Endometrium (tissue), 2 donors: ENCODE results near the gene CERS1.

Source experiments
- FAIRE-seq: peaks from 2 replicates; lab custom pipeline; 2012; peaks lifted over from hg19 to GRCh38; lab: Jason Lieb, UNC
- donor health status: control.
- donor health status: control.

The CERS1 gene

DNA sequence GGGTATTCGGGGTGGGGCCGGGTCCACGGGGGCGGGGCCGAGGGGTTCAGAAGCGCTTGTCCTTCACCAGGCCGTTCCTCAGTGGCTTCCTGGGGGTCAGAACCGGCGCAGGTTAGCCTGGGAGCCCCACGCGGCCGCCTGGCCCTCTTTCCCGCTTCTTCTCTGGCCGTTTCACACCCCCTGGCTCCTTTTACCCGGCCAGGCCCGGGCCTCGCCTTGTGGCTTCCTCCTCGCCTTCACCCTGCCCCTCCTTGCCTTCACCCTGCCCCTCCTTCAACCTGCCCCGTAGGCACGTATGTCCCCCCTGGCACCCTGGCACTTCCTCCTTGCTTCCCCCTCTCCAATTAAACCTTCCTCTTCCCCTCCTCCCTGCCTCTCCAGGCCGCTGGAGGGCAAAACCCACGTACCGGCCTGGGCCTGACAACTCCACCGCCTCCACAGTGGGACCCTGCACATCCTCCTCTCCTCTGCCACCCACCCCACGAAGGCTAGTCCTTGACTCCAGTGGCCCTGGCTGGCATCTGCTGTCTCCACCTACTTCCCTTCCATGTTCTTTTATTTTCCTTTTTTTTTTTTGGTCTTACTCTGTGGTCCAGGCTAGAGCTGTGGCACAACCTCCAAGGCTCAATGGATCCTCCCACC, 25.3 kb downstream of the CERS1 start:
- no peak for FAIRE-seq

DNA sequence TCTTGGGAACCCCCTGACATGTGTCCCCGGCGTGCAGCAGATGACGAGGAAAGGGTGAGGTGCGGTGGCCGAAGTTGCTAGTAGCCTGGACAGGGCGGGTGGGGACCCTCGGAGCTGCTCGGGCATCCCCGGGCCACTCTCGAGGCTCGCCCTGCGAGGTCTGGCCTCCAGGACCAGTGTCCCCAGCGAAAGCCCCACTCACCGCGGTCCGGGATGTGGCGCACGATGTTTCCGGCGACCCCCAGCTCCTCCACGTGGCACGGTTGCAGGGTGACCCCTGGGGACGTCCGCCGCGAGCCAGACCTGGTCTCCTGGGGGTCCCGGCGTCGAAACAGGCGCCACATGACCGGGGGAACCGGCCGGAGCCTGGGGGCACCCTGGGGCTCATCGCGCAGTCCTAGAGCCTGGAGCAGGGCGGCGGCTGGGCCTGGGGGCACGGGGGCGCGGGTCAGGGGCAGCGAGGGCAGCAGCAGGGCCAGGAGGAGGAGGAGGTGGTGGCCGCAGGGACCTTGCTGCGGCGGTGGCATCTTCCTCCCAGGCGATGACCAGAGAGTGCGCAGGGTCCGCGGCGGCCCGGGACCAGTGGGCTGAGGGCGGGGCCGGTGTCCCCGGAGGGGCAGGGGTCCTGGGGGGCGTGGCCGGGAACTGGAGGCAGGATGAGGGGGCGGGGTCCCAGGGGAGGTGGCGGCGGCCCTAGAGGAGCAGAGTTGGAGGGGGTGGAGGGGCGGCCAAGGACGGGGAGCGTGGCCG, 26.0 kb downstream of the CERS1 start:
- FAIRE-seq: no peak

DNA sequence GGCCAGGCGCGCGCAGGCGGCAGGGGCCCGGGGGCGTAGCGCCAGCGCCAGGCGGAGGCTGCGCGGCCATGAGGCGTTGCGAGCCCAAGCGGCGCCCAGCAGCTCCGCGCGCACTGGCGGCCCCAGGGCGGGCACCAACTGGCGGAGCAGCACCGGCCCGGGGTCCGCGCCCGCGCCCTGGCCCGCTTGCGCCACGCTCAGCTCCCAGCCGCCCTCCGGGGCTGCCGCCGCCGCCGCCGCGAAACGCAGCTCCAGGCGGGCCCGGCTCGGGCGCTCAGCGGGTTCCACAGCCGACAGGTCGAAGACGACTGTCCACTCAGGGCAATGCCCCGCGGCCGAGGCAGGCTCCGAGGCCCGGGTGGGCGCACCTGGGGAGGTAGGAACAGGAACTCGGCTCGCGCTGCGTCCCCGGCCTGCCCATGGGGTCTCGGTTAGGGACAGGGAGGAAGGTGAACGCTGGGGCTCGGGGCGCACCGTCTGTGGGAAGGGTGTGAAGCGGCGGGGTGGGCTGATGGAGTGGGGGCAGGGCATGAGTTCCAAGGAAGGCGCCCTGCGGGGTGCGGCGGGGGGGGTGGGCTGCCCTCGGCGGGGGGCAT, 26.8 kb downstream of the CERS1 start:
- FAIRE-seq: no peak

DNA sequence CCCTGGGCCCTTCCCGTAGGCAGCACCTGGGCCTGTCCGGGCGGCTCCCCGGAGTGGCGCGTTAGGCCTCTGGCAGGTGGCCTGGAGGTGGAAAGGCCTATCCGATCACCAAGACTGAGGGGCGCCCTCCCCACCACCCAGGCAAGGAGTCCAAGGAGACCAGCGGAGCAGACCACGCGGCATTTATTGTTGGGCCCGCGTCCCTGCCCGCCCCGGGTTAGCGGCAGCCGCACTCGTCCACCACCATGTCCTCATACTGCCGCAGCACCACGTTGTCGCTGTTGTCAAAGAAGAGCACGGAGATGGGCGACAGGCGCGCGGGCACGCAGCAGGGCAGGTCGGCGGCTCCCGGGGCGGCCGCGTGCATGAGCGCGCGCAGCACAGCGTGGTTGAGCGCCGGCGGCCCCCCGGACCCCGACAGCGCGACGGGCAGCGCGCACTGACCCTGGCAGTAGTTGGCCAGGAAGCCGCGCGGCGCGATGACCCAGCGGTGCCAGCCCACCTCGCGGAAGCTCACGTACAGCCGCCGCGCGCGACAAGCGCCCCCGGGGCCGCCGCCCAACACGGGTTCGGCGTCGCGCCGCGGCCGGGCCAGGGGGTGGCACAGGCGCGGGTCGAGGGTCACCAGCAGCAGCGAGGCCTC, 27.5 kb downstream of the CERS1 start:
- FAIRE-seq: no peak

DNA sequence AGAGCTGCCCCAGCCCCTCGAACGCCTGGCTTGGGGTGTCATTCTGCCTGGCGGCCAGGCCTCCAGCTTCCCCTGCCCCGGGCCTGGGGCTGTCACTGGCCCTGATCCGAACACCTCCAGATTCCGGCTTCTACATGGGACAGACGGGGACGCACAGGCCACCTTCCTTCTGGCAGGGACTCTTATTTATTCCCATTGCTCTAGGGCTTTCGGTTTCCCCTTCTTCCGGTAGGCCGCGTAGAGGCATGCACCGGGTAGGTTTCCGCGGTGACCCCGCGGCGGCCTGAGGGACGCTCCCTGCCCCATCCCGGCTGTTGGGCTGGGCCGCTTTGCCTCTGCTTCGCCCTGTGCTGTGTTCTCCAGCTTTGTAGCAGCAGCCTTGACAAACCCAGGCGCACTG, 28.2 kb downstream of the CERS1 start:
- no peak for FAIRE-seq

DNA sequence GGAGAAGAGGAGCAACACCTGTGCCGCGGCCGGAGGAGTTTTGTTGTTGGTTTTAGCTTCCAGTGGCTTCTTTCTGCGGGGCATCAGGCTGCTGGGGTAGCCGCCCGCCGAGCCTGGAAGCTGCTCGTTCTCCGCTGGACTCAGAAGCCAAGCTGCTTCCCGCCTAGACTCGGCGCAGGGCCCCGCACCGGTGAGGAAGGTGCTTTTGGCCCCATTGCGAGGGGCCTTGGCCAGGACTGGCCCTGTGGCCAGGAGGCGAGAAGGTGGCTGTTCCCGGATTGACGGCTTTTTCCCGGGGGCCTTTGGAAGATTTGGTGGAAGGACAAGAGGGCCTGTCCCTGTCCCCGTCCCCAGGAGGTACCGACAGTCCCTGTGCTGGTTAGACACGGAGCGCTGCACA, 28.8 kb downstream of the CERS1 start:
- no peak for FAIRE-seq

DNA sequence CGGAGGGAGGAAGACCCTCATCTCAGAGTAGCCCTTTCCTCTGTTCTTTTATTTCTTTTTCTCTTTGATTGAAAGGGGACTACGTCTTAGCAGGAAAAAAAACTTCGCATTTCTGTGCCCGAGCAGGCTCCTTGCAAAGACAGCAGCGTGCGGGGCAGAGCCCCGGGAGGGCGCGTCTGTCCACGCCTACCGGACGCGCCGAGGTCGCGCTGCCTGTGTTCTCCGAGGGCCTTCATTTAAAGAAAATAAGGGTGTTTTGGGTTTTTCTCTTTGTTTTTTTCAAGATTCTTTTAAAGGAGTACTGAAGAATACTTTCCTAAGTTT, 29.2 kb downstream of the CERS1 start:
- FAIRE-seq: no peak

DNA sequence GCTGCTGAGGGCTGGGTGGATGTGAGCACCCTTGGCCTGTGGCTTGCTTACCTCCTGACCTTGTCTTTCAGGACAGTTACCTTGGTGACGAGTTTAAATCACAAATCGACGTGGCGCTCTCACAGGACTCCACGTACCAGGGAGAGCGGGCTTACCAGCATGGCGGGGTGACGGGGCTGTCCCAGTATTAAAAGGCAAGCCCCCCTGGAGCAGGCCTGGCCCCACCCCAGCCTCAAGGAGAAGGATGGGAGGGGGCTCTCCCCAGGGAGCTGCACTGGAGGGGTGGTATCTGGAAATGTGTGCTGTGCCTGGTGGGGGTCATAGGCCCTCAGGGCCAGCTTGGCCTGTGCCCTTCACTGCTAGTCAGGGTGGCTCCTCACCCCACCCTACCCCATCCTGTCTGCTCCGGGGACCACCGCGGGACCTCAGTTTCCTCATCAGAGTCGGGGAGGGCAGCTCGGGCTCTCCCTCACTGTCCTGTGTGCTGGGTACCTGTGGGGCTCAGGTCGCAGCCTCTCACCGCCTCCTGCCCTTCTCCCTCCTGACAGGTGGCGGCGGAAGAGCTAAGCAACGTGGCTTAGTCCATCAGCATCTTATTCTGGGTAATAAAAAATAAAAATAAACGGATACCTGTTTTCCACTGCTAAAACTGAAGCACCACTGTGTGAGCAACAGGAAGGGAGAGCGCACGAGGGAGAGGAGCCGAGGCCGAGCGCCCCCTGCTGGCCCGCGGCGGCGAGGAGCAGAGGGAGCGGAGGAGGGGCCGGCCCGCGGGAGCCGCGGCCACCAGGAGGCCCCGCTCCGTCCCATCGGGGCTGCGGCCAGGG, 29.8 kb downstream of the CERS1 start:
- FAIRE-seq: no peak

DNA sequence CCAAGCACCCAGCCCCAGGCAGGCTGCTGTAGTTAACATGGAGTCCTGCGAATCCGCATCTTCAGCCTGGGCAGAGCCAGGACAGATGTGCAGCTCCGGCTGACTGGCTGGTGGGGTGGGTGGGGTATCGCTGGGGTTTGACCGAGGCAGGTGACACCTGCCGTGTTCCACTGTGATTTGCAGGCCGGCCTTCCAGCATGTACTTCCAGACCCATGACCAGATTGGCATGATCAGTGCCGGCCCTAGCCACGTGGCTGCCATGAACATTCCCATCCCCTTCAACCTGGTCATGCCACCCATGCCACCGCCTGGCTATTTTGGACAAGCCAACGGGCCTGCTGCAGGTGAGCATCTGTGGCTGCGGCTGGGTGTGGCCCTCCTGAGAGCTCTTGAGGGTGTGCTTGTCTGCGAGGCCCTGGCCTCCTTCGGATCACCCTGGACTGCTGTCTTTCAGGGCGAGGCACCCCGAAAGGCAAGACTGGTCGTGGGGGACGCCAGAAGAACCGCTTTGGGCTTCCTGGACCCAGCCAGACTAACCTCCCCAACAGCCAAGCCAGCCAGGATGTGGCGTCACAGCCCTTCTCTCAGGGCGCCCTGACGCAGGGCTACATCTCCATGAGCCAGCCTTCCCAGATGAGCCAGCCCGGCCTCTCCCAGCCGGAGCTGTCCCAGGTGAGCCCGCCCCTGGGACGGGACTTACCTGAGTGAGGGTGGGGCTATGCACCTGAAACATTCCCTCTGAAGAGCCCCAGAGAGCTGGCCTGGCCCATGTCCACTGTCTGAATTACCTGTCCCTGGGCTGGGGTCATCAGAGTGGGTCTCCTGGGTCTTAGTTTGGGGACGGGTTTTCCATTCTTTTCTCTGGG, 30.6 kb downstream of the CERS1 start:
- FAIRE-seq: no peak

DNA sequence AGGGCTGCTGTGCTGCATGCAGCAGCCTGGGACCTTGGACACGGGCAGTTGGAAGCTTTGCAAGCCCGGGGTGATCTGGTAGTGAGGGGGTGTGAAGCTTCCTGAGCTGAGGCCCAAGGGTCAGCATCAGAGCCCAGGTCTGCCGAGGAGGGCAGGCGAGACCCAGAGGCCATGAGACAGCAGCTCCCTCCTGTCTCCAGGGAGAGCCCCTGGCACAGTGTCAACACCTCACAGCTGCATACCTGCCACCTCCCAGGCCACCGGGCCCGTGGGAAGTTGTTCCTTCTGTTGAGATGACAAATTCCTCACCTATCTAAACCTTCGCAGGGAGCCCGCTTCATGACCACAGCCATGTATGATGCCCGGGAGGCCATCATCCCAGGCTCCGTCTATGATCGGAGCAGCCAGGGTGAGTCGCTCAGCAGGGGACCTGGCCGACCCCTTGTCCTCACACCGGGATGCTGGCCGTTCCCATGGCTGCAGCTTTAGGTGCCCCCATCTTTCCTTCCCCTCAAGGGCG, 32.1 kb downstream of the CERS1 start:
- FAIRE-seq: no peak

DNA sequence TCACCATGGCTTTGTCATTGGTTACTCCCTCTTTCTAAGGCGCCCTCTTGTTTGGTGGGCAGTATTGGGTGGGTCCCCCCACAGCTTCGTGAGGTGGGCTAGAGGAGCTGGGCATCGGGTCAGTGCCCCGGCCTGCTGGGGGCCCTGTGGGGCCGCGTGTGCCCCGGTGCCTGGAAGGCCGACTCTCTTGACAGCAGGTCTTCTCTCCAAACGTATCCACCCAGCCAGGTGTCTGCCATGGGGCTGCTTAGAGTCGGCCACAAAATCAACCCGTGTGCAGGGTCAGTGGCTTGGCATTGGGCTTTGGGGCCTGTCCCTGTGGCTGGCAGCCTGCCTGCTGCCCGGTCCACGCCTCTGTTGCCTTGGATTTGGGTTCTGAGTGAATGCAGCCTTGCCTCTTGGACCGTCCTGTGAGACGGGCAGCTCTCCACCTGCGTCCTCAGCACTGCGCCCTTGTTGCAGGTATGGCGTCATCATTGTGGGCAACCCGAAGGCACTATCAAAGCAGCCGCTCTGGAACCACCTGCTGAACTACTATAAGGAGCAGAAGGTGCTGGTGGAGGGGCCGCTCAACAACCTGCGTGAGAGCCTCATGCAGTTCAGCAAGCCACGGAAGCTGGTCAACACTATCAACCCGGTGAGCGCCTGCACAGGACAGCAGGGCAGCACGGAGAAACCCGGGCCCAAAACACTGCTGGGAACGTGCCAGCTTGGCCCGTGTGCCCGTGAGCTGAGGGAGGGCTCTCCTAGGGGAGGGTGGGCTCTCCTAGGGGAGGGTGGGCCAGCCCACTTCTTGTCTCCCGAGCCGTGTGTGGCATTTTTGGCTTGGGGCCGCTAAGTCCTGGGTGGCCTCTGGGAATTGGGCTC, 32.7 kb downstream of the CERS1 start:
- no peak for FAIRE-seq

DNA sequence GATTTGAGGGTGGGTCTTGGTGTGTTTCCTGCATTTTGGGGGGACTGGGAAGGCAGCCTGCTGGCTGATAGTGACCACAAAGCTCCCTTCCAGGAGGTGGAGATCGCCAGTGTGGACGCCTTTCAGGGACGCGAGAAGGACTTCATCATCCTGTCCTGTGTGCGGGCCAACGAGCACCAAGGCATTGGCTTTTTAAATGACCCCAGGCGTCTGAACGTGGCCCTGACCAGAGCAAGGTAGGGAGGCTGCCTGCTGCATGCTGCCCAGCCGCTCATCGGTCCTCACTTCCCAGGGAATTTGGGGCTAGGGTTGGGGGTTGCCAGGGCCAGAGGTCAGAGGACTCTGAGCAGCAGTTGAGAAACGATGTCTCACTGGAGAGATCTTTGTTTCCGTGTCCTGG, 34.0 kb downstream of the CERS1 start:
- no peak for FAIRE-seq

DNA sequence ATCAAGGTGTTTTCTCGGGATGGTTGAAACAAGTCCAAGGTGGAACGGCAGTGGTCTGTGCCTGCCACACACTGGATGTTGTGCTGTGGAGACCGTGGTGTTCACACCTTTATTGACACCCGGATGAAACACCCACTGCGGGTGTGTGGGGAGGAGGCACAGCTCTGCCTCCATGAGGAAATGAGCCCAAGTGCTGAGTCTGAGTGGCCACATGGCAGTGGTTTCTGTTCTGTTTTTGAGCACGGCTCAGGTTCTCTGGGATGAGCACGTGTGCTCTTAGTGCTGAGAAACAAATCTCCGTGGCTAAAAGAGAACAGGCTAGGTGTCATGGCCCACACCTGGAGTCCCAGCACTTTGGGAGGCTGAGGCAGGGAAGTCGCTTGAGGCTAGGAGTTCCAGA, 34.7 kb downstream of the CERS1 start:
- no peak for FAIRE-seq

DNA sequence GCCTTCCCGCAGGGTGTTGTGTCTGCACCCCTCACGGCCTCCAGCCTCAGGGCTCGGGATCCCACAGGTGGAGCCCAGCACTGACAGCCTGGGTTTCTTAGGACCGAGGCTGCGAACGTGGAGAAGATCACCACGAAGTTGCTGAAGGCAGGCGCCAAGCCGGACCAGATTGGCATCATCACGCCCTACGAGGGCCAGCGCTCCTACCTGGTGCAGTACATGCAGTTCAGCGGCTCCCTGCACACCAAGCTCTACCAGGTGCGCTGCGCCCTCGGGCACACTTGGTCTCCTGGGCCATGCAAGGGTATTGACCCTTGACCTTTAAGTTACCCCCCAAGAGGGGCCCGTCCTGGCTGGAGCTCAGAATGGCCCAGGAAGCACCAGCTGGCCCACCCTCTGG, 35.2 kb downstream of the CERS1 start:
- no peak for FAIRE-seq

DNA sequence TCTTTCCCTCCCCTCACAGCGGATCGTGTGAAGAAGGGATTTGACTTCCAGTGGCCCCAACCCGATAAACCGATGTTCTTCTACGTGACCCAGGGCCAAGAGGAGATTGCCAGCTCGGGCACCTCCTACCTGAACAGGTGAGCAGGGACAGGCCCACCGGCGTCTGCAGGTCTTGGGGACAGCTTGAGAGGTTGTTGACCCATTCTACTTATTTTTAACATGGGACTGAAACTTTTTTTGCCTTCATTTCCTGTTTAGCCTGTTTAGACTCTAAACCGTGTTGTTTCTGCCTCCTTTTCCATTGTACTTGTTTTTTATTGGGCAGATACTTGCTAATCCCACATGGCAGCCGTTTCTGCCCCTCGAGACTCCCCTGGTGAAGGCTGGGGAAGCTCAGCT, 35.7 kb downstream of the CERS1 start:
- FAIRE-seq: no peak

DNA sequence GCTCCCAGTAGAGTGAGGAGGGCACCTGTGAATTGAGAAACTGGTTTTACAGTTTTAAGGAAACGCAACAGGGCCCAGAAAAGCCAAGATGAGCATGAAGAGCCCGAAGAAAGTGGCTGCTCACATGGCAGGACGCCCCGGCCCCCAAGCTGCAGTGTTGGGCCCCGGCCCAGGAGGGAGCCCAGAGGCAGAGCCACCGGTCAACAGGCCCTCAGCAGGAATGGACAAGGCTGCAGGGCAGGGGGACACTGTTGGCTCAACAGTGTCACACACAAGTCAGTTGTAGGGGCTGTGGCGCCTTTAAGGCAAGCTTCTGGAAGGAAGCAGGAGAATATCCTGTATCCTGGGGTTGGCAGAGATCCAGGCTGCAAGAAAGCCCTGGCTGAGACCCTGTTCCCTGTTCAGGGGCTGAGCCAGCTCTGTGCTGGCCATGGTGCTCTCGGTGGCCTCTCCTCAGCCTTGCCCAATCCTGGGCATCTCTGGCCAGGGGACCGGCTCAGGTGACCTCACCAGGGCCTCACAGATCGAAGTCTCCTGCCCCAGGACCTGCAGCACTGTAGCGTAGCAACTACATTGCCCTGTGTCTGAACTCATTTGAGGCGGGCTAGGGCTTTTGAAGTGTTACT, 36.2 kb downstream of the CERS1 start:
- FAIRE-seq: no peak

DNA sequence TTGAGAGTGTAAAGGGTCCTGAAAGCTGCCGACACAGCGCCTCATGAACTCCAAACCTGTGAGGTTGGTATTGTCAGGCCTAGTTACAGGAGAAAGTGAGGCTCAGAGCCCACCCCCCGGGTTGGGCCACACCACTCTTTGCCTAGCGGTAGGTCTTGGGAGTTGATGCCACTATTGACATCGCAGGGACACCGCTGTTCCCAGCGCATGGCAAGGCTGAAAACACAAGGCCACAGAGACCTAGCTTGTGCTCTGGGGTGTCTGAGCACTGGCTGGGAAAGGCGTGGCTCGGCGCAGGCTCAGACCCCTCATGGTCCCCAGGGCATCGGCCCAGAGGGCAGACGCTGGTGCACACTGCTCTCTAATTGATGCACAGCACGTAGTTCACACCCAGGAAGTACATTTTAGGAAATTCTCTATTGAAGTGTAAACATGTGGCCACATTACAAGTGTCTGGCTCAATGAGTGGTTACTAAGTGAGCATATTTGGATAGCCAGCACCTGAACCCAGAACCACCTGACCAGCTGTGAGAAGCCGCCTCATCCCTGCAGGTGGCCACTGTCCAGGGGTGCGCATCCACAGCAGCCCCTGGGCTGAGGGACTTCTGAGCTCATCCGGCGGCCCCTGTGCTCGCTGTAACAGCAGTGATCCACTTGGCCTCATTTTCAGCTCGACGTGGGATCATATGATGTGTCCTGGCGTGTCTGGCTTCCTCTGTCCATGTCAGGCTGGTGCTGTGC, 36.9 kb downstream of the CERS1 start:
- no peak for FAIRE-seq

DNA sequence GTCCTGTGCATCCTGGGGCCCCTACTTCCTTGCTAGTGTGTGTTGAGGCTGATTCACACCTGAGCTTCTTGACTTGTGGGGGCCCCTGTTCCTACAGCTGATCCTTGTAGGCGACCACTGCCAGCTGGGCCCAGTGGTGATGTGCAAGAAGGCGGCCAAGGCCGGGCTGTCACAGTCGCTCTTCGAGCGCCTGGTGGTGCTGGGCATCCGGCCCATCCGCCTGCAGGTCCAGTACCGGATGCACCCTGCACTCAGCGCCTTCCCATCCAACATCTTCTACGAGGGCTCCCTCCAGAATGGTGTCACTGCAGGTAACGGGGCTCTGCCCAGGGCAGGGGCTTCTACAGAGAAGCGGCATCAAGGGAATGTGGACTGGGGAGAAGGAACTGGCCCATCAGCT, 38.7 kb downstream of the CERS1 start:
- no peak for FAIRE-seq
